SU-DHL-6 (cell line): ENCODE data around the gene MMP19.

Experiments used
- EZH2phosphoT487 ChIP-seq: fragments of 200-600 bp; sonication (generic), shearing (Covaris generic); conservative IDR thresholded peaks from 2 replicates; pipeline ENCODE4 v1.6.1; 2018; ENCODE audit warnings: mild to moderate bottlenecking, antibody characterized with exemption, low read length, moderate library complexity, mixed read lengths
- TF ChIP-seq, protein P1 (sequence below): fragments of 200-600 bp; sonication (generic); IDR thresholded peaks from one replicate; pipeline ENCODE4 v1.5.1; 2017; ENCODE audit warnings: antibody characterized with exemption, mild to moderate bottlenecking, low read length, moderate library complexity; ENCODE audit not compliant: insufficient read depth, poor library complexity, severe bottlenecking

DNA sequence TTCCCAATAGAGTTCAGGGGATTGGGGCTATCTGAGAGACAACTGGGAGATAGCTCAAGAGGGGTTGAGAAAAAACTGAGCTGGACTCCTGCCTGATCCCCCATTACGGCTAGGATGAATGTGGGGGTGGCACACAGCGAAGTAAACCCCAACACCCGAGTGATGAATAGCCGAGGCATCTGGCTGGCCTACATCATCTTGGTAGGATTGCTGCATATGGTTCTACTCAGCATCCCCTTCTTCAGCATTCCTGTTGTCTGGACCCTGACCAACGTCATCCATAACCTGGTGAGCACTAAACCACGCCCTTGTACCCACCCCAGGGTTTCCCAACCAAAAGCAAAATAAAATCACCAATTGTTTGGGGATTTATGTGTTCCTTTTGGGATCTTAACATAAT lies 23.9 kb downstream of the MMP19 start:
- TF ChIP-seq, protein P1, sequence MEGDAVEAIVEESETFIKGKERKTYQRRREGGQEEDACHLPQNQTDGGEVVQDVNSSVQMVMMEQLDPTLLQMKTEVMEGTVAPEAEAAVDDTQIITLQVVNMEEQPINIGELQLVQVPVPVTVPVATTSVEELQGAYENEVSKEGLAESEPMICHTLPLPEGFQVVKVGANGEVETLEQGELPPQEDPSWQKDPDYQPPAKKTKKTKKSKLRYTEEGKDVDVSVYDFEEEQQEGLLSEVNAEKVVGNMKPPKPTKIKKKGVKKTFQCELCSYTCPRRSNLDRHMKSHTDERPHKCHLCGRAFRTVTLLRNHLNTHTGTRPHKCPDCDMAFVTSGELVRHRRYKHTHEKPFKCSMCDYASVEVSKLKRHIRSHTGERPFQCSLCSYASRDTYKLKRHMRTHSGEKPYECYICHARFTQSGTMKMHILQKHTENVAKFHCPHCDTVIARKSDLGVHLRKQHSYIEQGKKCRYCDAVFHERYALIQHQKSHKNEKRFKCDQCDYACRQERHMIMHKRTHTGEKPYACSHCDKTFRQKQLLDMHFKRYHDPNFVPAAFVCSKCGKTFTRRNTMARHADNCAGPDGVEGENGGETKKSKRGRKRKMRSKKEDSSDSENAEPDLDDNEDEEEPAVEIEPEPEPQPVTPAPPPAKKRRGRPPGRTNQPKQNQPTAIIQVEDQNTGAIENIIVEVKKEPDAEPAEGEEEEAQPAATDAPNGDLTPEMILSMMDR: no peak
- TF ChIP-seq EZH2phosphoT487: no peak
